Smooth muscle cell (in vitro differentiated cells): ENCODE results near the gene ATP2B2. TPM values are rescaled to one million over a fixed set of nuclear protein-coding genes. Genes with fewer than 3 reads are reported as not detected.

Experiments
- DNase-seq: peaks from one replicate; lab custom pipeline; 2025; ENCODE audit not compliant: unreplicated experiment; lab: John Stamatoyannopoulos, UW
- H2AFZ ChIP-seq: fragments of 200-600 bp; sonication (generic); 2 replicates; pipeline ENCODE4 v1.6.0; 2016; ENCODE audit warnings: antibody characterized with exemption, low read depth, mild to moderate bottlenecking
- H3F3A ChIP-seq: fragments of 200-600 bp; sonication (generic); 2 replicates; pipeline ENCODE4 v1.6.0; 2017; ENCODE audit warnings: antibody characterized with exemption, low read depth
- H3K27ac ChIP-seq: fragments of 200-600 bp; sonication (generic); 2 replicates; pipeline ENCODE4 v1.5.1; 2016; ENCODE audit warnings: low read depth, mild to moderate bottlenecking
- H3K27me3 ChIP-seq: fragments of 200-600 bp; sonication (generic); 2 replicates; pipeline ENCODE4 v1.6.1; 2016; ENCODE audit warnings: low read depth, mild to moderate bottlenecking
- H3K36me3 ChIP-seq: fragments of 200-600 bp; sonication (generic); 2 replicates; pipeline ENCODE4 v1.5.1; 2016; ENCODE audit warnings: low read depth
- H3K4me1 ChIP-seq: fragments of 200-600 bp; sonication (generic); 2 replicates; pipeline ENCODE4 v1.5.1; 2016; ENCODE audit warnings: low read depth
- H3K4me2 ChIP-seq: fragments of 200-600 bp; sonication (generic); 2 replicates; pipeline ENCODE4 v1.6.0; 2016; ENCODE audit warnings: mild to moderate bottlenecking
- H3K4me3 ChIP-seq: fragments of 200-600 bp; sonication (generic); 2 replicates; pipeline ENCODE4 v1.5.1; 2016; ENCODE audit warnings: mild to moderate bottlenecking
- H3K79me2 ChIP-seq: fragments of 200-600 bp; sonication (generic); 2 replicates; pipeline ENCODE4 v1.6.0; 2016; ENCODE audit warnings: low read depth, mild to moderate bottlenecking
- H3K9ac ChIP-seq: fragments of 200-600 bp; sonication (generic); 2 replicates; pipeline ENCODE4 v1.6.0; 2016; ENCODE audit warnings: low read depth
- H3K9me3 ChIP-seq: fragments of 200-600 bp; sonication (generic); replicated peaks from 2 replicates; pipeline ENCODE4 v1.5.1; 2016; ENCODE audit warnings: low read depth
- H4K20me1 ChIP-seq: fragments of 200-600 bp; sonication (generic); 2 replicates; pipeline ENCODE4 v1.6.0; 2016; ENCODE audit warnings: low read depth
- CTCF ChIP-seq: fragments of 200-600 bp; sonication (generic); IDR thresholded peaks from 2 replicates; pipeline ENCODE4 v1.5.1; 2017; ENCODE audit warnings: borderline replicate concordance, mild to moderate bottlenecking, antibody characterized with exemption; ENCODE audit not compliant: insufficient read depth, poor library complexity, severe bottlenecking
- WGBS: methylation state at CpG from one replicate; pipeline ENCODE4 v1.1.7; 2016; ENCODE audit warnings: low lambda C conversion rate; 5-methylcytosine and 5-hydroxymethylcytosine counted together
- polyA plus RNA-seq: library from polyadenylated mRNA; unstranded; fragments of >200 nt; fragmentation: Nextera tagmentation; extraction: Ambion mirVana; gene quantifications from 2 replicates; pipeline ENCODE4 v1.2.1, GENCODE V29; 2016
- total RNA-seq: library from RNA; depleted of rRNA; stranded (reverse); fragments of >200 nt; gene quantifications from 2 replicates; pipeline ENCODE4 v1.2.3, GENCODE V29; 2014

The ATP2B2 gene
- total and polyA plus RNA-seq, 2 experiments from 2014 or later: not detected

GRCh38 chr3:10466186-10466585 is 39.2 kb downstream of the ATP2B2 start:
- 76% methylated on average over 5 of the region's 5 CpGs for WGBS

GRCh38 chr3:10465161-10465560 is 40.2 kb downstream of the ATP2B2 start:
- H3K36me3 ChIP-seq: no peaks in the 10 kb centered on the region
- H3K27ac ChIP-seq: no peak overlapping the region
- no peak overlapping the region for H2AFZ ChIP-seq
- no peak for TF ChIP-seq CTCF
- H3K9me3 ChIP-seq: no peaks in the 10 kb centered on the region
- no peaks in the 10 kb centered on the region for H3K79me2 ChIP-seq
- H3K27me3 ChIP-seq: peaks cover 17% of the 10 kb centered on the region
- no peak overlapping the region for H3K4me2 ChIP-seq
- H3K4me1 ChIP-seq: no peaks in the 10 kb centered on the region
- WGBS: 47% methylated on average over 1 of the region's 1 CpG
- no peak overlapping the region for H3K4me3 ChIP-seq
- H4K20me1 ChIP-seq: no peaks in the 10 kb centered on the region
- H3K9ac ChIP-seq: no peak overlapping the region
- no peak for DNase-seq
- H3F3A ChIP-seq: no peaks in the 10 kb centered on the region

More at GRCh38 chr3:10466186-10466585, 39.2 kb downstream of the ATP2B2 start:
- H3K4me2 ChIP-seq: no peak overlapping the region
- peaks cover 17% of the 10 kb centered on the region for H3K27me3 ChIP-seq
- no peak overlapping the region for H3K27ac ChIP-seq
- no peak for TF ChIP-seq CTCF
- no peak overlapping the region for H2AFZ ChIP-seq
- no peaks in the 10 kb centered on the region for H4K20me1 ChIP-seq
- no peak for DNase-seq
- H3F3A ChIP-seq: no peaks in the 10 kb centered on the region
- H3K4me3 ChIP-seq: no peak overlapping the region
- H3K36me3 ChIP-seq: no peaks in the 10 kb centered on the region
- no peaks in the 10 kb centered on the region for H3K9me3 ChIP-seq
- no peaks in the 10 kb centered on the region for H3K79me2 ChIP-seq
- H3K4me1 ChIP-seq: peaks cover 4% of the 10 kb centered on the region
- H3K9ac ChIP-seq: no peak overlapping the region

GRCh38 chr3:10463533-10464434 is 41.6 kb downstream of the ATP2B2 start:
- Histone ChIP-seq H2AFZ (no peak overlapping the region), H3K4me1 (no peaks in the 10 kb centered on the region), H3K4me2 (no peak overlapping the region), H3K4me3 (no peak overlapping the region), H3K36me3 (no peaks in the 10 kb centered on the region), H3F3A (no peaks in the 10 kb centered on the region), H3K27ac (no peak overlapping the region), H3K9ac (no peak overlapping the region), H4K20me1 (no peaks in the 10 kb centered on the region), H3K27me3 (peaks cover 11% of the 10 kb centered on the region), H3K79me2 (no peaks in the 10 kb centered on the region), H3K9me3 (no peaks in the 10 kb centered on the region)
- no peak for DNase-seq
- WGBS: 89% methylated on average over 19 of the region's 21 CpGs
- no peak for TF ChIP-seq CTCF
